ENCODE data around the gene VSNL1. TPM values are rescaled to one million over a fixed set of nuclear protein-coding genes. Genes with fewer than 3 reads are reported as not detected.
"Not testable (repeated sequence)": the region's sequence is repeated elsewhere in the genome, so short reads cannot be mapped to it uniquely, and the experiment has no call there.

Gene VSNL1
- total RNA-seq, 1 experiment from 2014 or later, result 0.43 TPM

GRCh38 chr2:17558878-17559277 is 18.4 kb downstream of the VSNL1 start:
- CTCF ChIA-PET, result no interaction called here
- Histone ChIP-seq H3K9me3 (no peaks in the 10 kb centered on the region), H3K27me3 (replicated peaks; ENCODE audit: control insufficient read depth, insufficient read depth, low read length) (no peaks in the 10 kb centered on the region), H3K4me3 (ENCODE audit: low read depth, low read length) (no peak overlapping the region), H3K4me1 (no peaks in the 10 kb centered on the region), H3K36me3 (ENCODE audit: control insufficient read depth, insufficient read depth, low read length) (no peaks in the 10 kb centered on the region)
- no peak for DNase-seq
- TF ChIP-seq, protein P1, sequence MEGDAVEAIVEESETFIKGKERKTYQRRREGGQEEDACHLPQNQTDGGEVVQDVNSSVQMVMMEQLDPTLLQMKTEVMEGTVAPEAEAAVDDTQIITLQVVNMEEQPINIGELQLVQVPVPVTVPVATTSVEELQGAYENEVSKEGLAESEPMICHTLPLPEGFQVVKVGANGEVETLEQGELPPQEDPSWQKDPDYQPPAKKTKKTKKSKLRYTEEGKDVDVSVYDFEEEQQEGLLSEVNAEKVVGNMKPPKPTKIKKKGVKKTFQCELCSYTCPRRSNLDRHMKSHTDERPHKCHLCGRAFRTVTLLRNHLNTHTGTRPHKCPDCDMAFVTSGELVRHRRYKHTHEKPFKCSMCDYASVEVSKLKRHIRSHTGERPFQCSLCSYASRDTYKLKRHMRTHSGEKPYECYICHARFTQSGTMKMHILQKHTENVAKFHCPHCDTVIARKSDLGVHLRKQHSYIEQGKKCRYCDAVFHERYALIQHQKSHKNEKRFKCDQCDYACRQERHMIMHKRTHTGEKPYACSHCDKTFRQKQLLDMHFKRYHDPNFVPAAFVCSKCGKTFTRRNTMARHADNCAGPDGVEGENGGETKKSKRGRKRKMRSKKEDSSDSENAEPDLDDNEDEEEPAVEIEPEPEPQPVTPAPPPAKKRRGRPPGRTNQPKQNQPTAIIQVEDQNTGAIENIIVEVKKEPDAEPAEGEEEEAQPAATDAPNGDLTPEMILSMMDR (IDR thresholded peaks at IDR 0.05; ENCODE audit: insufficient read depth in 1 of 2, low read depth in 1 of 2, low read length in 1 of 2, severe bottlenecking in 1 of 2, unreplicated experiment in 1 of 2), result no peak
- Mint-ChIP-seq H3K27ac (ENCODE audit: unreplicated experiment) (no peak overlapping the region), H3K4me1 (ENCODE audit: low read depth, unreplicated experiment) (no peaks in the 10 kb centered on the region), H3K4me3 (ENCODE audit: unreplicated experiment) (no peak overlapping the region), H3K9me3 (ENCODE audit: unreplicated experiment) (no peaks in the 10 kb centered on the region), H3K36me3 (ENCODE audit: insufficient read depth, unreplicated experiment) (no peaks in the 10 kb centered on the region), H3K27me3 (ENCODE audit: insufficient read depth, unreplicated experiment) (no peaks in the 10 kb centered on the region)
- POLR2A ChIA-PET, result no interaction called here
- BruUV-seq (replicated peaks), result no TSS peak
- intact Hi-C loops (cut with micrococcal nuclease; ENCODE audit: unreplicated experiment), result no loop called here

DNA sequence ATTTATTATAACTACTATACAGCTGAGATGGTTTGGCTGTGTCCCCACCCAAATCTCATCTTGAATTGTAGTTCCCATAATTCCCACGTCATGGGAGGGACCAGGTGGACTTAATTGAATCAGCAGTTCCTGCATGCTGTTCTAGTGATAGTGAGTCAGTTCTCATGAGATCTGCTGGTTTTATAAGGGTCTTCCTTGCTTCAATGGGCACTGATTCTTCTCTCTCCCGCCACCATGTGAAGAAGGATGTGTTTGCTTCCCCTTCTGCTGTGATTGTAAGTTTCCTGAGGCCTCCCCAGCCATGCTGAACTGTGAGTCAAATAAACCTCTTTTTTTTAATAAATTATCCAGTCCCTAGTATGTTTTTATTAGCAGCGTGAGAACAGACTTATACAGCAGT is 25.2 kb downstream of the VSNL1 start:
- H3K27me3 ChIP-seq (replicated peaks; ENCODE audit: control insufficient read depth, insufficient read depth, low read length); H3K4me1 Mint-ChIP-seq (ENCODE audit: low read depth, unreplicated experiment); CTCF ChIA-PET; H3K27me3 Mint-ChIP-seq (ENCODE audit: insufficient read depth, unreplicated experiment); H3K9me3 ChIP-seq; BruUV-seq (replicated peaks); intact Hi-C loops (cut with micrococcal nuclease; ENCODE audit: unreplicated experiment); POLR2A ChIA-PET; H3K4me3 Mint-ChIP-seq (ENCODE audit: unreplicated experiment); DNase-seq; H3K4me3 ChIP-seq (ENCODE audit: low read depth, low read length); H3K9me3 Mint-ChIP-seq (ENCODE audit: unreplicated experiment); H3K36me3 Mint-ChIP-seq (ENCODE audit: insufficient read depth, unreplicated experiment); H3K4me1 ChIP-seq; H3K27ac Mint-ChIP-seq (ENCODE audit: unreplicated experiment); H3K36me3 ChIP-seq (ENCODE audit: control insufficient read depth, insufficient read depth, low read length): not testable (repeated sequence)

- no peaks in the 10 kb centered on the region for H3K9me3 Mint-ChIP-seq (ENCODE audit: unreplicated experiment)
- BruUV-seq (replicated peaks), result no TSS peak
- no peaks in the 10 kb centered on the region for H3K4me1 ChIP-seq
- H3K36me3 Mint-ChIP-seq (ENCODE audit: insufficient read depth, unreplicated experiment), result no peaks in the 10 kb centered on the region
- no peak overlapping the region for H3K27ac Mint-ChIP-seq (ENCODE audit: unreplicated experiment)
- POLR2A ChIA-PET, result no interaction called here
- intact Hi-C loops (cut with micrococcal nuclease; ENCODE audit: unreplicated experiment), result no loop called here
- TF ChIP-seq, protein P1 (IDR thresholded peaks at IDR 0.05; ENCODE audit: insufficient read depth in 1 of 2, low read depth in 1 of 2, low read length in 1 of 2, severe bottlenecking in 1 of 2, unreplicated experiment in 1 of 2), result no peak
- no peaks in the 10 kb centered on the region for H3K27me3 ChIP-seq (replicated peaks; ENCODE audit: control insufficient read depth, insufficient read depth, low read length)
- H3K4me3 ChIP-seq (ENCODE audit: low read depth, low read length), result no peak overlapping the region
- DNase-seq, result no peak
- H3K9me3 ChIP-seq, result no peaks in the 10 kb centered on the region
- CTCF ChIA-PET, result no interaction called here
- no peaks in the 10 kb centered on the region for H3K4me1 Mint-ChIP-seq (ENCODE audit: low read depth, unreplicated experiment)
- no peak overlapping the region for H3K4me3 Mint-ChIP-seq (ENCODE audit: unreplicated experiment)
- no peaks in the 10 kb centered on the region for H3K36me3 ChIP-seq (ENCODE audit: control insufficient read depth, insufficient read depth, low read length)
- H3K27me3 Mint-ChIP-seq (ENCODE audit: insufficient read depth, unreplicated experiment), result peaks cover 12% of the 10 kb centered on the region
These were observed 31.2 kb downstream of the VSNL1 start for GRCh38 chr2:17571681-17572080.
